Epithelial cell of esophagus (primary cell): Measurements from ENCODE around the gene TMEM171.
A peak's percentile ranks its signal among the peaks of the same experiment; 100 is the strongest.

ENCODE experiments used
- DNase-seq: peaks from one replicate; pipeline ENCODE4 v3.0.0; 2010; ENCODE audit warnings: low read depth
- H3K4me3 ChIP-seq: 2 replicates; pipeline ENCODE4 v1.5.1; 2011; ENCODE audit warnings: mild to moderate bottlenecking, low read length, control low read depth
- CTCF ChIP-seq: IDR thresholded peaks from 2 replicates; pipeline ENCODE4 v1.5.1; 2011; ENCODE audit warnings: low read depth, mild to moderate bottlenecking, low read length, control low read depth, inconsistent platforms; ENCODE audit not compliant: insufficient read depth; ENCODE audit errors: missing control alignments

The TMEM171 gene

DNA sequence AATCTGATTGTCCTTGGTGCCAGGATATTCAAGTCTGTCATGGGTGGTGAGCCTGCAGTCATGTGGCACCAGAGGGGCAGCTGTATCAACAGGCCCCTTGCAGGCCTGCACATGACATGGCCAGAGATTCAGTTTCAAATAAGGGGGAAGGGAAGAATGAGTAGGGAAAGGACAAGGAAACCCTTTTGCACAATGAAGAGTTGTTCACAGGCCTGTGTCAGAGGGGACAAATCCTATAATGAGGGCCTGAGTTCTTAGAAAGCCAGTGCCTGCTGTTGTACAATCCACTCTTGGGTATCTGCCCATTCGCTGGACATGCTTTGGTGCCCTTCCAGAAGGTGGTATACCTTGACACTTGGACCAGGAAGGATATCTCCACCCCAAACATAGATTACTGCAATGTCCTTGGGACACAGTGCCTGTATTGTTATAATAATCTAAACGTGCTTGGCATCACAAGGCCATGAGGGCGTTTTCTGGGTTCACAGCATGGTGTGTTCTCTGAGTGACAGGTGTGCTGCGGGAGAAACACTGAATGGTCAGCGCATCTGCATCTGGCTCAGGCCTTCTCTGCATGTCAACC is 1.9 kb upstream of the TMEM171 start:
- no peak for TF ChIP-seq CTCF
- DNase-seq = peak; percentile 50

DNA sequence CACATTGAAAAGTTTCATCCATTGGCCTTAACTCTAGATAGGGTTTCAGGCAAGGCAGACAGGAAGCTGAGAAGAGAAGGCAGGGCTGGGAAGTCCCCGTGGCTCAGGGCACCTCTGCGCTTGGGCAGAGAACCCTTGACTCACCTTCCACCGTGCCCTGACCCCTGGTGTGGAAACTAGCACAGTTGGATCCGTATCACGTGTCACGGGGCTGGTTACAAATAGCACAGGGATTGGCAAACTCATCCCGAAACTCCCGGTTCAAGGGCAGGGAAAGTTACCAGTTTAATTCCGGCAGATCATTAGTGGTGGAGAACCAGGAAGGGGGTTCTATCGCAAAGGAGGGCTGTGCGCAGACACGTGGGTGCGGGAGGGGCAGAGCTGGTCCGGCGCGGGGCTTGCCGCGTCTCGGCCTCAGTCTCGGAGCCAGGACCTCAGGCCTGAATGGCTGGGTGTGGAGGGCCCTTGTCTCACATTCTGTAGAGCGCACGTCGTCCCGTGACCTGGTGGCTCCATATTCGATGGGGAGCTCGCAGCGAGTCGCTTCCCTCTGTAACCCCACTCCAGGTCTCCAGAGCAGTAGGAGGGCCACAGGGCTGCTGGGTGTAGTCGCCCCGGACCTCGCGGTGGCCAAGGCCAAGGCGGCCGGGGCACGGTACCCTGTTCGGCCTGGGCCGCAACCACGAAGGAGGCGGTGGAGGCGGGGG is 771 bp upstream of the TMEM171 start:
- H3K4me3 ChIP-seq = no peak overlapping the region
- TF ChIP-seq CTCF = no peak
- peak; percentile 30 for DNase-seq

More for the DNA sequence above, 1.9 kb upstream of the TMEM171 start:
- no peak overlapping the region for H3K4me3 ChIP-seq

GRCh38 chr5:73121119-73121463 is 716 bp downstream of the TMEM171 start:
- no peak for TF ChIP-seq CTCF
- peak; percentile 34 for DNase-seq
- peak overlapping the region; percentile 61 for H3K4me3 ChIP-seq

DNA sequence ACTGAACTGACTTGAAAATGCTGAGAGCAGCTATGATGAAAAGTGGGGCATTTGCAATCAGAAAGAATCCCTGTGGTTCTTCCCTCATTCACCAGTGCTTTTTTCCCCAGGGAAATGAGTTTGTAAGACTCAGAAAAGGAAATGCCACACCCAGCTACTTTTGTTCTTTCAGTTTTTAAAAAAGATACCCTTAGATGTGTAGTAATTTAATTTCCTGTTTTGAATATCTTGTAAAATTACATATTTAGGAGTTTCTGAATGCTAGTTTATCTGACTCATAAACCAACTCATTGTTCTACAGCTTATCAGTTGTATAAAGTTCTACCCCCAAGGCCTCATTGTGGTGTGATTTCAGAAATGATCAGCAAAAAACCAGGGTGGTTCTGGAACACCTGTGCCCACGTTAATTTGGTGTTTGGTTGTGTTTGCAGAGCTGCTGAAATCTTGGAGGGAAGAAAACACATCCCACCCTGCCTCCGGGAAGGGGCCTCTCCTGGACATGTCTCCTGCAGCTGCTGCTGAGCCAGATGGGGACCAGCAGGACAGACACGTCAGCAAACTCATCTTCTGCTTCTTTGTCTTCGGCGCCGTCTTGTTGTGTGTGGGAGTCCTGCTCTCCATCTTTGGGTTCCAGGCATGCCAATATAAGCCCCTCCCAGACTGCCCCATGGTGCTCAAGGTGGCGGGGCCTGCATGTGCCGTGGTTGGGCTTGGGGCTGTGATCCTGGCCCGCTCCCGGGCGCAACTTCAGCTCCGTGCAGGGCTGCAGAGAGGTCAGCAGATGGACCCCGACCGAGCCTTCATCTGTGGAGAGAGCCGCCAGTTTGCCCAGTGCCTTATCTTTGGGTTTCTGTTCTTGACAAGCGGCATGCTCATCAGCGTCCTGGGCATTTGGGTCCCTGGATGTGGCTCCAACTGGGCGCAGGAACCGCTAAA is 2.8 kb downstream of the TMEM171 start:
- no peak for TF ChIP-seq CTCF
- no peak overlapping the region for H3K4me3 ChIP-seq
- peak; percentile 29 for DNase-seq

DNA sequence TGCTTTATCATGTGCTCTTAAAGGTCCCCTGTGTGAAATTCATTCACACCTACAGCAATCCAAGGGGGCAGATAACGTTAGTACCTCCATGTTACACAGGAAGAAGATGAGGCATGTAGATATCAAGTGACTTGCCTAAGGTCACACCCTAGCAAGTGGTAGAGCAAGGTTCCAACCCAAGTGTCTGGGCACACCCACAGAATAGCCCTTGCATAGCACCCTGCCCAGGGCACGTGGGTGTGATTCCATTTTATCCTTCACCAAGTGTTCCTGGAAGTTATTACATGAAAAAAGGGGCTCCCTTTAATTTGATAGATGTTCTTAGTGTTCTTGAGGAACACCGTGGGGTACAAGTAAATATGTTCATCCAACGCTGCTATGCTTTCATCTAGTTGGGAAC is 4.9 kb downstream of the TMEM171 start:
- no peak overlapping the region for H3K4me3 ChIP-seq
- no peak for DNase-seq
- no peak for TF ChIP-seq CTCF

DNA sequence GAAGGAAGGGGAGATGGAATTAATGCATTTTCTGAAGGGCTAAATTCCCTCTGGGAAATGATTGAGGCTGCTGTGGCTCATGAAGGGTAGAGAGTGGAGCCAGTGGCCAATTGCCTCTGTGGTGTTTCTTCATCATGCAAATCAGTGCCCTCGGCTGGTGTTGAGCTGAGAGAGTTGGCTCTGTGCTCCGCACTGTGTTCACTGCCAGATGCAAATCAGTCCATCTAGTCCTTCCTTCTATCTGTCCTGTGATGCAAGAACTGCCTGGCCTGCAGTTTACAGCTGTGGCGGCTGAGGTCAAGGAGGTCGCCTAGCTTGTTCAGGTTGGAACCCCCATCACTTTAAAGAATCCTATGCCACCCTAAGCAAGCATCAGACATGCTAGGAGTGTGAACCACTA is 6.0 kb downstream of the TMEM171 start:
- no peak overlapping the region for H3K4me3 ChIP-seq
- DNase-seq = no peak
- TF ChIP-seq CTCF = no peak
